Transverse colon (tissue), 4 donors: ENCODE measurements around the gene TRABD2B. TPM values are rescaled to one million over a fixed set of nuclear protein-coding genes. Genes with fewer than 3 reads are reported as not detected.

Experiments used
- DNase-seq: peaks from one replicate; pipeline ENCODE4 v3.0.0-alpha.2; 2019
- H3K27ac ChIP-seq, 4 donors: fragments of 200-600 bp; sonication (generic); 2 replicates each; pipeline ENCODE4 v1.5.1; 2016 to 2018; ENCODE audit warnings: inconsistent platforms in 4 of 4
- H3K27me3 ChIP-seq: fragments of 200-600 bp; sonication (generic); 2 replicates; pipeline ENCODE4 v1.5.1; 2017; ENCODE audit warnings: inconsistent platforms
- H3K36me3 ChIP-seq, 4 donors: fragments of 200-600 bp; sonication (generic); 2 replicates each; pipeline ENCODE4 v1.5.1; 2017 to 2019; ENCODE audit warnings: inconsistent platforms in 4 of 4
- H3K4me1 ChIP-seq, 4 donors: fragments of 200-600 bp; sonication (generic); 2 replicates each; pipeline ENCODE4 v1.5.1; 2017 to 2020; ENCODE audit warnings: inconsistent platforms in 4 of 4
- H3K4me3 ChIP-seq, 4 donors: fragments of 200-600 bp; sonication (generic); 1 replicate in 1 of 4; 2 replicates in 3 of 4; pipeline versions ENCODE4 v1.5.1 to v1.6.1; 2017 to 2019; ENCODE audit warnings: inconsistent platforms in 4 of 4
- H3K9me3 ChIP-seq, 2 donors: fragments of 200-600 bp; sonication (generic); 2 replicates each; pipeline ENCODE4 v1.5.1; 2017 to 2019; ENCODE audit warnings: inconsistent platforms in 2 of 2
- CTCF ChIP-seq, 5 experiments: fragments of 200-600 bp in 3 of 5; fragments of 450-650 bp in 2 of 5; sonication (generic) in 3 of 5; IDR thresholded peaks; 1 replicate in 2 of 5; 2 replicates in 3 of 5; pipeline ENCODE4 v1.5.1; 2016 to 2017; ENCODE audit warnings: antibody characterized with exemption in 5 of 5, inconsistent platforms in 3 of 5, mild to moderate bottlenecking in 2 of 5, moderate library complexity in 1 of 5
- EP300 ChIP-seq: sonication (generic); formaldehyde crosslinking; IDR thresholded peaks from one replicate; pipeline ENCODE4 v1.6.1; 2017; ENCODE audit warnings: antibody characterized with exemption, low read depth
- POLR2A ChIP-seq: fragments of 450-650 bp; IDR thresholded peaks from one replicate; pipeline ENCODE4 v1.6.1; 2016; ENCODE audit warnings: antibody characterized with exemption, mild to moderate bottlenecking, moderate library complexity
- POLR2AphosphoS5 ChIP-seq, 3 donors: sonication (generic); formaldehyde crosslinking; IDR thresholded peaks; one replicate each; pipeline ENCODE4 v1.6.1; 2016; ENCODE audit warnings: antibody characterized with exemption in 3 of 3
- WGBS, 2 donors: methylation state at CpG; one replicate each; pipeline ENCODE4 v1.1.5; 2018; ENCODE audit warnings: low coverage in 1 of 2; 5-methylcytosine and 5-hydroxymethylcytosine counted together
- in situ Hi-C, 4 donors: fragments of 200-750 bp; cut with MboI; loops; one replicate each; pipeline versions ENCODE4 v1.15.0 to v1.15.1; 2017; ENCODE audit warnings: low sequenced_read_pairs in 3 of 4, low pct_ligation_motif_present in 1 of 4, low pct_unique_long_range_greater_than_20kb in 1 of 4
- intact Hi-C: fragments of 100-400 bp; cut with DNase I; formaldehyde crosslinking; loops from one replicate; pipeline ENCODE4 v1.15.1; 2023; ENCODE audit warnings: low total_unique reads
- total RNA-seq, 4 donors: library from RNA; depleted of rRNA; stranded (reverse); fragments of >200 nt; gene quantifications; one replicate each; pipeline ENCODE4 v1.1.0, GENCODE V29; 2016

Gene TRABD2B
- total RNA-seq, 4 donors from 2014 or later = 0.27 to 0.48 (median 0.37) TPM; not detected in 1

- intact Hi-C loops = no loop called here
These were observed 24.6 kb upstream of the TRABD2B start for GRCh38 chr1:48021792-48022191.

GRCh38 chr1:48019714-48020315 lies 22.6 kb upstream of the TRABD2B start:
- no peak for DNase-seq

More at GRCh38 chr1:48021792-48022191, 24.6 kb upstream of the TRABD2B start:
- no peaks in the 10 kb centered on the region for H3K27me3 ChIP-seq
- no peaks in the 10 kb centered on the region for H3K4me1 ChIP-seq
- H3K36me3 ChIP-seq = no peaks in the 10 kb centered on the region
- H3K27ac ChIP-seq = no peak overlapping the region
- in situ Hi-C loops = no loop called here
- H3K9me3 ChIP-seq = no peaks in the 10 kb centered on the region
- 53 to 63% methylated on average over 2 of the region's 2 CpGs for WGBS, 2 donors
- no peak overlapping the region for H3K4me3 ChIP-seq
- TF ChIP-seq POLR2AphosphoS5 (IDR thresholded peaks at IDR 0.05) = no peak
- no peak for TF ChIP-seq CTCF (IDR thresholded peaks at IDR 0.05)
- no peak for TF ChIP-seq POLR2A
- TF ChIP-seq EP300 = no peak
- DNase-seq = no peak

GRCh38 chr1:48018799-48019198 lies 21.6 kb upstream of the TRABD2B start:
- no peaks in the 10 kb centered on the region for H3K9me3 ChIP-seq
- H3K36me3 ChIP-seq = no peaks in the 10 kb centered on the region
- no peak for DNase-seq
- H3K27ac ChIP-seq = peak overlapping the region in 3 of 4 donors; percentile 1 to 29 (median 17)
- no peak overlapping the region for H3K4me3 ChIP-seq
- TF ChIP-seq POLR2A (no peak), CTCF (IDR thresholded peaks at IDR 0.05) (no peak), POLR2AphosphoS5 (IDR thresholded peaks at IDR 0.05) (no peak), EP300 (no peak)
- H3K4me1 ChIP-seq = no peaks in the 10 kb centered on the region
- intact Hi-C loops (no loop called here), in situ Hi-C loops (no loop called here)
- WGBS, 2 donors = 82% methylated on average over 5 of the region's 5 CpGs; no CpG with 5 or more reads in 1 of the 2 donors
- H3K27me3 ChIP-seq = no peaks in the 10 kb centered on the region

More at GRCh38 chr1:48019714-48020315, 22.6 kb upstream of the TRABD2B start:
- Histone ChIP-seq H3K27me3 (no peaks in the 10 kb centered on the region), H3K36me3 (no peaks in the 10 kb centered on the region), H3K9me3 (no peaks in the 10 kb centered on the region), H3K27ac (peak overlapping the region in 3 of 4 donors; percentile 1 to 30 (median 17)), H3K4me3 (no peak overlapping the region), H3K4me1 (no peaks in the 10 kb centered on the region)
- intact Hi-C loops = no loop called here
- 78% methylated on average over 5 of the region's 6 CpGs; no CpG with 5 or more reads in 1 of the 2 donors for WGBS, 2 donors
- in situ Hi-C loops = no loop called here
- TF ChIP-seq EP300 (no peak), POLR2A (no peak), POLR2AphosphoS5 (IDR thresholded peaks at IDR 0.05) (no peak), CTCF (IDR thresholded peaks at IDR 0.05) (no peak)

GRCh38 chr1:48017716-48018115 lies 20.5 kb upstream of the TRABD2B start:
- H3K4me1 ChIP-seq = no peaks in the 10 kb centered on the region
- H3K4me3 ChIP-seq = no peak overlapping the region
- no peaks in the 10 kb centered on the region for H3K36me3 ChIP-seq
- TF ChIP-seq CTCF (IDR thresholded peaks at IDR 0.05) (no peak), EP300 (no peak), POLR2A (no peak), POLR2AphosphoS5 (IDR thresholded peaks at IDR 0.05) (no peak)
- H3K9me3 ChIP-seq = no peaks in the 10 kb centered on the region
- in situ Hi-C loops = no loop called here
- intact Hi-C loops = no loop called here
- no peak for DNase-seq
- H3K27ac ChIP-seq = peak overlapping the region in 1 of 4 donors; percentile 7
- H3K27me3 ChIP-seq = no peaks in the 10 kb centered on the region
- 55 to 65% methylated on average over 2 to 4 of the region's 4 CpGs for WGBS, 2 donors
